ENCODE data around the gene TCEAL9.

DNA sequence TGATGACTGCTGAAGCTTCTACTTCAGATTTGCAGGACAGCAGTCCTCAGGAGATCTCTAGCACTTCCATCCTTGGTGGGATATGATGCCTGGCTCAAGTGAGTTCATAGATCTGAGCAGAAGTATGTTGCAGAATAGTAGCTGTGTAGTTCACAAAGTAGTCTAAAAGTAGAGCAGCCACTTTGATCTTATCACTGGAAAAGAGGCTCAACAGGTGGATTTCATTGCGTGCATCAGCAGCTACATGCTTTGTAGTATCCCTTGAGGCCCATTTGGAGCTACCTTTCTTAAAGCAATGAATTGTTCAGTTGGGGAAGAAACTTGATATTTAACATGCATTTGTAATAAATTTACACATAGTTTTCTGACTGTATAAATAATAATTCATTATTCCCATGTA, 50.0 kb downstream of the TCEAL9 start:
- no peak for TF ChIP-seq POLR2A (IDR thresholded peaks at IDR 0.05)
- TF ChIP-seq CTCF (IDR thresholded peaks at IDR 0.05), result no peak
